PC-3 (cell line): ENCODE measurements around the gene C2CD3.

Source experiments
- EZH2 ChIP-seq: fragments of 300-600 bp; sonication (generic); IDR thresholded peaks from one replicate; pipeline ENCODE4 v1.6.1; 2017; ENCODE audit warnings: antibody characterized with exemption, mild to moderate bottlenecking, low read length; ENCODE audit not compliant: unreplicated experiment
- EZH2phosphoT487 ChIP-seq: fragments of 300-600 bp; sonication (generic); IDR thresholded peaks from 2 replicates; pipeline ENCODE4 v1.6.1; 2018; ENCODE audit warnings: mild to moderate bottlenecking, antibody characterized with exemption, low read length, borderline replicate concordance
- TF ChIP-seq, protein P1 (sequence below): fragments of 300-600 bp; sonication (generic); conservative IDR thresholded peaks from 2 replicates; pipeline ENCODE4 v1.5.1; 2017; ENCODE audit warnings: antibody characterized with exemption, low read depth, mild to moderate bottlenecking, low read length

- TF ChIP-seq, protein P1, sequence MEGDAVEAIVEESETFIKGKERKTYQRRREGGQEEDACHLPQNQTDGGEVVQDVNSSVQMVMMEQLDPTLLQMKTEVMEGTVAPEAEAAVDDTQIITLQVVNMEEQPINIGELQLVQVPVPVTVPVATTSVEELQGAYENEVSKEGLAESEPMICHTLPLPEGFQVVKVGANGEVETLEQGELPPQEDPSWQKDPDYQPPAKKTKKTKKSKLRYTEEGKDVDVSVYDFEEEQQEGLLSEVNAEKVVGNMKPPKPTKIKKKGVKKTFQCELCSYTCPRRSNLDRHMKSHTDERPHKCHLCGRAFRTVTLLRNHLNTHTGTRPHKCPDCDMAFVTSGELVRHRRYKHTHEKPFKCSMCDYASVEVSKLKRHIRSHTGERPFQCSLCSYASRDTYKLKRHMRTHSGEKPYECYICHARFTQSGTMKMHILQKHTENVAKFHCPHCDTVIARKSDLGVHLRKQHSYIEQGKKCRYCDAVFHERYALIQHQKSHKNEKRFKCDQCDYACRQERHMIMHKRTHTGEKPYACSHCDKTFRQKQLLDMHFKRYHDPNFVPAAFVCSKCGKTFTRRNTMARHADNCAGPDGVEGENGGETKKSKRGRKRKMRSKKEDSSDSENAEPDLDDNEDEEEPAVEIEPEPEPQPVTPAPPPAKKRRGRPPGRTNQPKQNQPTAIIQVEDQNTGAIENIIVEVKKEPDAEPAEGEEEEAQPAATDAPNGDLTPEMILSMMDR = no peak
- TF ChIP-seq EZH2phosphoT487 = no peak
- no peak for TF ChIP-seq EZH2
Observed at GRCh38 chr11:74147199-74147929, 23.4 kb downstream of the C2CD3 start.
